H1 (cell line): ENCODE results near the gene EHD4. TPM values are rescaled to one million over a fixed set of nuclear protein-coding genes. Genes with fewer than 3 reads are reported as not detected.

ENCODE experiments used
- CHD7 ChIP-seq: fragments of 300-600 bp; sonication (generic); IDR thresholded peaks from 2 replicates; pipeline ENCODE4 v1.7.1; 2012; ENCODE audit warnings: low read length, moderate library complexity, mild to moderate bottlenecking, inconsistent platforms; ENCODE audit not compliant: insufficient replicate concordance
- polyA plus RNA-seq, 7 experiments: library from polyadenylated mRNA; depleted of rRNA in 3 of 7; stranded (reverse) in 5 of 7; unstranded in 2 of 7; fragments of >200 nt in 5 of 7; fragments of 200-250 nt in 2 of 7; gene quantifications; 1 replicate in 5 of 7; 2 replicates in 1 of 7; 4 replicates in 1 of 7; pipeline versions ENCODE4 v1.2.1 to v1.2.3, GENCODE V29; 2011 to 2013; ENCODE audit warnings: missing spikeins in 2 of 7, mixed read lengths in 2 of 7
- total RNA-seq: library from RNA; stranded (reverse); fragmentation: NEBNext Ultra II Directional; extraction: Animal tissue kit (Norgen Biotek cat#: 25700); gene quantifications from 2 replicates; pipeline ENCODE4 v1.2.1, GENCODE V29; 2021

EHD4 gene
- total and polyA plus RNA-seq, 2 of the 8 experiments (the other 6 are each of a cell fraction or from before 2014, with no cell fraction given), result 17.5 to 24.5 TPM

GRCh38 chr15:41978534-41978933, 6.2 kb upstream of the EHD4 start (continued):
- TF ChIP-seq CHD7, result no peak
